ENCODE data around the gene LMBR1. TPM values are rescaled to one million over a fixed set of nuclear protein-coding genes. Genes with fewer than 3 reads are reported as not detected.
A peak's percentile ranks its signal among the peaks of the same experiment; 100 is the strongest.
"Not testable (repeated sequence)": the region's sequence is repeated elsewhere in the genome, so short reads cannot be mapped to it uniquely, and the experiment has no call there.

LMBR1 gene
- total RNA-seq, 2 donors from 2014 or later: 39.4 to 45.2 TPM

- ATAC-seq: no peak
- no peak for DNase-seq
- intact Hi-C loops (cut with DNase I): no loop called here
Observed at GRCh38 chr7:156735851-156736250, 157.1 kb downstream of the LMBR1 start.

GRCh38 chr7:156733638-156734037 lies 159.3 kb downstream of the LMBR1 start:
- DNase-seq: no peak
- no peak for ATAC-seq
- intact Hi-C loops (cut with DNase I): no loop called here

GRCh38 chr7:156732091-156732625 lies 160.8 kb downstream of the LMBR1 start:
- no peak for DNase-seq
- ATAC-seq: no peak

GRCh38 chr7:156731651-156732050 lies 161.3 kb downstream of the LMBR1 start:
- intact Hi-C loops (cut with DNase I): no loop called here
- no peak for DNase-seq
- no peak for ATAC-seq

More at GRCh38 chr7:156732091-156732625, 160.8 kb downstream of the LMBR1 start:
- intact Hi-C loops (cut with DNase I): no loop called here

- ATAC-seq: no peak
- intact Hi-C loops (cut with DNase I): no loop called here
- no peak for DNase-seq
Observed at GRCh38 chr7:156725936-156726335, 167.0 kb downstream of the LMBR1 start.

- ATAC-seq (peak in 1 of 2 donors; percentile 46), DNase-seq (no peak)
- intact Hi-C loops (cut with DNase I): no loop called here
Observed at GRCh38 chr7:156725073-156725472, 167.9 kb downstream of the LMBR1 start.

- intact Hi-C loops (cut with DNase I): no loop called here
- no peak for DNase-seq
- no peak for ATAC-seq
Observed at GRCh38 chr7:156722043-156722826, 170.7 kb downstream of the LMBR1 start.

GRCh38 chr7:156703773-156704482 lies 189.1 kb downstream of the LMBR1 start:
- intact Hi-C loops (cut with DNase I): no loop called here
- DNase-seq (no peak), ATAC-seq (no peak)

GRCh38 chr7:156703209-156703608 lies 189.8 kb downstream of the LMBR1 start:
- ATAC-seq: peak in 1 of 2 donors; percentile 50
- intact Hi-C loops (cut with DNase I): no loop called here
- no peak for DNase-seq

- no peak for DNase-seq
- ATAC-seq: no peak
- intact Hi-C loops (cut with DNase I): no loop called here
Observed at GRCh38 chr7:156702399-156702798, 190.6 kb downstream of the LMBR1 start.

GRCh38 chr7:156701787-156702186 lies 191.2 kb downstream of the LMBR1 start:
- ATAC-seq; intact Hi-C loops (cut with DNase I): not testable (repeated sequence)

GRCh38 chr7:156698512-156698911 lies 194.5 kb downstream of the LMBR1 start:
- intact Hi-C loops (cut with DNase I); ATAC-seq; DNase-seq: not testable (repeated sequence)

More at GRCh38 chr7:156701787-156702186, 191.2 kb downstream of the LMBR1 start:
- DNase-seq: not testable (repeated sequence)

GRCh38 chr7:156697283-156697682 lies 195.7 kb downstream of the LMBR1 start:
- intact Hi-C loops (cut with DNase I); DNase-seq; ATAC-seq: not testable (repeated sequence)

GRCh38 chr7:156693627-156694026 lies 199.4 kb downstream of the LMBR1 start:
- intact Hi-C loops (cut with DNase I): no loop called here
- ATAC-seq (no peak), DNase-seq (no peak)

GRCh38 chr7:156692849-156693248 lies 200.1 kb downstream of the LMBR1 start:
- no peak for DNase-seq
- intact Hi-C loops (cut with DNase I): no loop called here
- no peak for ATAC-seq

GRCh38 chr7:156691764-156692163 lies 201.2 kb downstream of the LMBR1 start:
- DNase-seq: no peak
- intact Hi-C loops (cut with DNase I): no loop called here
- no peak for ATAC-seq

GRCh38 chr7:156684661-156685060 lies 208.3 kb downstream of the LMBR1 start:
- DNase-seq: no peak
- ATAC-seq: no peak
- intact Hi-C loops (cut with DNase I): no loop called here

GRCh38 chr7:156684251-156684650 lies 208.7 kb downstream of the LMBR1 start:
- ATAC-seq: no peak
- no peak for DNase-seq

GRCh38 chr7:156682928-156683327 lies 210.1 kb downstream of the LMBR1 start:
- intact Hi-C loops (cut with DNase I): no loop called here
- no peak for ATAC-seq

More at GRCh38 chr7:156684251-156684650, 208.7 kb downstream of the LMBR1 start:
- intact Hi-C loops (cut with DNase I): no loop called here

GRCh38 chr7:156680281-156680680 lies 212.7 kb downstream of the LMBR1 start:
- ATAC-seq (no peak), DNase-seq (no peak)
- intact Hi-C loops (cut with DNase I): no loop called here

More at GRCh38 chr7:156682928-156683327, 210.1 kb downstream of the LMBR1 start:
- DNase-seq: no peak
